Lung (tissue), 12 donors: ENCODE measurements around the gene SLC29A3. TPM values are rescaled to one million over a fixed set of nuclear protein-coding genes. Genes with fewer than 3 reads are reported as not detected.

Experiments
- ATAC-seq: fragments of 200-7000 bp; cut with Tn5 transposase; one replicate; pipeline ENCODE4 v1.9.1; 2020; ENCODE audit warnings: moderate number of reproducible peaks; ENCODE audit not compliant: insufficient read depth, low FRiP score
- DNase-seq, 3 donors: peaks; one replicate each; pipeline ENCODE4 v3.0.0-alpha.2; 2013 to 2017
- H3K27ac ChIP-seq, 2 donors: one replicate each; pipeline ENCODE4 v1.5.1; 2013; ENCODE audit warnings: mild to moderate bottlenecking in 2 of 2, moderate library complexity in 2 of 2, control low read depth in 1 of 2, inconsistent platforms in 1 of 2, low read depth in 1 of 2, low read length in 1 of 2
- H3K27me3 ChIP-seq, 3 donors: one replicate each; pipeline ENCODE4 v1.5.1; 2013; ENCODE audit warnings: low read length in 2 of 3; ENCODE audit not compliant: control insufficient read depth in 3 of 3, insufficient read depth in 3 of 3
- H3K36me3 ChIP-seq, 4 donors: one replicate each; pipeline ENCODE4 v1.5.1; 2013; ENCODE audit warnings: low read length in 4 of 4, mild to moderate bottlenecking in 1 of 4, moderate library complexity in 1 of 4; ENCODE audit not compliant: control insufficient read depth in 4 of 4, insufficient read depth in 4 of 4
- H3K4me1 ChIP-seq, 5 donors: one replicate each; pipeline ENCODE4 v1.5.1; 2013; ENCODE audit warnings: low read length in 5 of 5, mild to moderate bottlenecking in 2 of 5, moderate library complexity in 1 of 5; ENCODE audit not compliant: control insufficient read depth in 5 of 5, insufficient read depth in 5 of 5
- H3K4me3 ChIP-seq: one replicate; pipeline ENCODE4 v1.5.1; 2013; ENCODE audit warnings: mild to moderate bottlenecking, control low read depth, moderate library complexity
- H3K9ac ChIP-seq, 2 donors: one replicate each; pipeline ENCODE4 v1.5.1; 2013; ENCODE audit warnings: low read length in 2 of 2, control low read depth in 1 of 2; ENCODE audit not compliant: insufficient read depth in 1 of 2
- H3K9me3 ChIP-seq, 4 donors: one replicate each; pipeline ENCODE4 v1.5.1; 2013; ENCODE audit warnings: low read length in 3 of 4, mild to moderate bottlenecking in 1 of 4, moderate library complexity in 1 of 4; ENCODE audit not compliant: control insufficient read depth in 4 of 4, insufficient read depth in 3 of 4
- CTCF ChIP-seq: IDR thresholded peaks from 2 replicates; pipeline ENCODE4 v1.5.1; 2012; ENCODE audit warnings: mild to moderate bottlenecking; ENCODE audit errors: control extremely low read depth, extremely low read depth
- WGBS, 2 donors: extraction: QIAGEN DNeasy Blood & Tissue Kit; methylation state at CpG; one replicate each; pipeline ENCODE4 v1.1.7; 2013; 5-methylcytosine and 5-hydroxymethylcytosine counted together
- polyA plus RNA-seq, 2 donors: library from polyadenylated mRNA; stranded (reverse); fragments of 200-250 nt; gene quantifications; one replicate each; pipeline ENCODE4 v1.2.1, GENCODE V29; 2013
- total RNA-seq, 2 donors: library from RNA; depleted of rRNA in 1 of 2; stranded (reverse); fragments of >200 nt in 1 of 2; gene quantifications; one replicate each; pipeline ENCODE4 v1.2.1, GENCODE V29; 2014 to 2021
- donor health status: control.
- donor health status: control.
- donor health status: Bipolar disorder and iron deficiency.
- donor health status: healthy.
- donor health status: DM: yes; HTN: yes; CAD: no.

The SLC29A3 gene
- total and polyA plus RNA-seq, 4 donors = 4.9 to 9.6 (median 5.4) TPM

DNA sequence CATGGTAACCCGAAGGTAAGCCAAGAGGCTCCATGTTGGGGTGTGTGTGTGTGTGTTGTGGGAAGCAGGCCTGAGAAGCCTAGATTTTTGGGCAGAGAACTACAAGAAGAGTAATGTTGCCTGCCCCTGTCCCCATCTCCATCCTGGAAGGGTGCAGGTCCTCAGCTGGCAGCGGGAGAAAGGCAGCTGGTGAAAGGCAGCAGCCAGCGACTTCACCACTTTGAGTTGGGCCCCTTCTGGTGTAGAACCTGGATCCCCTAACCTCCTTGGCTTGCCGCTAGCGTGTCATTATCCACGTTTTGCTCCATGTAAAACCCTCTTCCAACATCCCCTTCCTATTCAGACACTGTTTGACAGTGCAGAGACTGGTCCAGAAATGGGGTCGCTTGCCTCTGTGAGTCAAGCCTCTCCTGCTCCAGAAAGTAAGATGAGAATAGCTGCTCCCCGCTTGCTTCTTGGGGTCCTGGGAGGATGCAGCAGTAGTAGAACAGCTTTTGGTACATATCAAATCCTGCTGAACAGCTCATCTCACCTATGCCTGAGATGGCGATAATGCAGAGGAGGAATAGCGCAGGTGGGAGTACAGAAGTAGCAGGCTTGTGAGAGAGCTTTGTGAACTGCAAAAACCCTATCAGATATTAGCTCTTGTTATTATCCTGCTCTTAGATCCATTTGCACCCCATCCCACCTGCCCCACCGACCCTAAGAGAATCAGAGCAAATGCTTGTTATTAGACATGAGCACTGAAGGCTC, 55.6 kb downstream of the SLC29A3 start:
- DNase-seq (no peak), ATAC-seq (no peak)
- Histone ChIP-seq H3K36me3 (no peaks in the 10 kb centered on the region), H3K9me3 (no peaks in the 10 kb centered on the region), H3K27ac (no peak overlapping the region), H3K27me3 (no peaks in the 10 kb centered on the region), H3K4me3 (no peak overlapping the region), H3K9ac (no peak overlapping the region), H3K4me1 (peaks cover 0 to 16% (median 0%) of the 10 kb centered on the region in 5 donors)
- no peak for TF ChIP-seq CTCF
- WGBS, 2 donors = 89 to 92% methylated on average over 11 of the region's 11 CpGs

- ATAC-seq = no peak
- peaks cover 0 to 16% (median 0%) of the 10 kb centered on the region in 5 donors for H3K4me1 ChIP-seq
- H3K9me3 ChIP-seq = no peaks in the 10 kb centered on the region
- no peaks in the 10 kb centered on the region for H3K27me3 ChIP-seq
- no peak overlapping the region for H3K4me3 ChIP-seq
- no peaks in the 10 kb centered on the region for H3K36me3 ChIP-seq
- DNase-seq = peak in 1 of 3 donors; percentile 71
- no peak overlapping the region for H3K9ac ChIP-seq
- TF ChIP-seq CTCF = no peak
- H3K27ac ChIP-seq = no peak overlapping the region
- WGBS, 2 donors = 48 to 60% methylated on average over 3 of the region's 3 CpGs
These were observed 56.9 kb downstream of the SLC29A3 start for GRCh38 chr10:71375952-71376351.

GRCh38 chr10:71378336-71379117, 59.5 kb downstream of the SLC29A3 start:
- DNase-seq (no peak), ATAC-seq (no peak)
- Histone ChIP-seq H3K4me3 (no peak overlapping the region), H3K27ac (peak overlapping the region in 1 of 2 donors; percentile 2), H3K9me3 (no peaks in the 10 kb centered on the region), H3K36me3 (no peaks in the 10 kb centered on the region), H3K9ac (no peak overlapping the region), H3K27me3 (no peaks in the 10 kb centered on the region), H3K4me1 (peaks cover 0 to 16% (median 0%) of the 10 kb centered on the region in 5 donors)
- TF ChIP-seq CTCF = no peak
- 37 to 56% methylated on average over 6 of the region's 6 CpGs for WGBS, 2 donors
